ENCODE results near the gene WRNIP1. TPM values are rescaled to one million over a fixed set of nuclear protein-coding genes. Genes with fewer than 3 reads are reported as not detected.

The WRNIP1 gene
- total RNA-seq, 1 donor from 2014 or later = 50.1 TPM

- Histone ChIP-seq H3K9me3 (no peaks in the 10 kb centered on the region), H3K4me3 (no peak overlapping the region), H3K36me3 (peaks cover 0 to 26% of the 10 kb centered on the region in 2 donors), H3K4me1 (peaks cover 14% of the 10 kb centered on the region), H3K27ac (no peak overlapping the region), H3K27me3 (no peaks in the 10 kb centered on the region)
- intact Hi-C loops (cut with DNase I) = no loop called here
- DNase-seq (ENCODE audit: extremely low spot score in 2 of 2) = no peak
- TF ChIP-seq POLR2A (IDR thresholded peaks at IDR 0.05) (no peak), CTCF (IDR thresholded peaks at IDR 0.05) (no peak), POLR2AphosphoS5 (IDR thresholded peaks at IDR 0.05; ENCODE audit: insufficient read depth in 1 of 2, low read depth in 1 of 2) (no peak)
Observed at GRCh38 chr6:2775003-2775402, 9.8 kb downstream of the WRNIP1 start.

- no peak overlapping the region for H3K4me3 ChIP-seq
- peaks cover 6% of the 10 kb centered on the region for H3K4me1 ChIP-seq
- no peak overlapping the region for H3K27ac ChIP-seq
- H3K36me3 ChIP-seq = peaks cover 0 to 27% of the 10 kb centered on the region in 2 donors
- DNase-seq (ENCODE audit: extremely low spot score in 2 of 2) = no peak
- H3K27me3 ChIP-seq = no peaks in the 10 kb centered on the region
- H3K9me3 ChIP-seq = no peaks in the 10 kb centered on the region
- intact Hi-C loops (cut with DNase I) = no loop called here
- TF ChIP-seq POLR2A (IDR thresholded peaks at IDR 0.05) (no peak), CTCF (IDR thresholded peaks at IDR 0.05) (no peak), POLR2AphosphoS5 (IDR thresholded peaks at IDR 0.05; ENCODE audit: insufficient read depth in 1 of 2, low read depth in 1 of 2) (no peak)
Observed at GRCh38 chr6:2777249-2777648, 12.1 kb downstream of the WRNIP1 start.

- Histone ChIP-seq H3K27me3 (no peaks in the 10 kb centered on the region), H3K36me3 (peaks cover 0 to 28% of the 10 kb centered on the region in 2 donors), H3K27ac (no peak overlapping the region), H3K4me3 (no peak overlapping the region), H3K9me3 (no peaks in the 10 kb centered on the region), H3K4me1 (no peaks in the 10 kb centered on the region)
- intact Hi-C loops (cut with DNase I) = no loop called here
- TF ChIP-seq CTCF (IDR thresholded peaks at IDR 0.05) (no peak), POLR2AphosphoS5 (IDR thresholded peaks at IDR 0.05; ENCODE audit: insufficient read depth in 1 of 2, low read depth in 1 of 2) (no peak), POLR2A (IDR thresholded peaks at IDR 0.05) (no peak)
- no peak for DNase-seq (ENCODE audit: extremely low spot score in 2 of 2)
Observed at GRCh38 chr6:2780102-2780737, 15.0 kb downstream of the WRNIP1 start.

- intact Hi-C loops (cut with DNase I) = no loop called here
- DNase-seq (ENCODE audit: extremely low spot score in 2 of 2) = peak in 1 of 2 donors; percentile 18
Observed at GRCh38 chr6:2781685-2782355, 16.6 kb downstream of the WRNIP1 start.

More at GRCh38 chr6:2781685-2782355, 16.6 kb downstream of the WRNIP1 start:
- Histone ChIP-seq H3K27ac (no peak overlapping the region), H3K9me3 (no peaks in the 10 kb centered on the region), H3K4me3 (no peak overlapping the region), H3K36me3 (peaks cover 0 to 34% of the 10 kb centered on the region in 2 donors), H3K27me3 (no peaks in the 10 kb centered on the region), H3K4me1 (no peaks in the 10 kb centered on the region)
- TF ChIP-seq POLR2AphosphoS5 (IDR thresholded peaks at IDR 0.05; ENCODE audit: insufficient read depth in 1 of 2, low read depth in 1 of 2) = no peak
- no peak for TF ChIP-seq CTCF (IDR thresholded peaks at IDR 0.05)
- TF ChIP-seq POLR2A (IDR thresholded peaks at IDR 0.05) = no peak
